ENCODE results near the gene GPC3.

Gene GPC3

GRCh38 chrX:133968109-133968508 lies 17.3 kb downstream of the GPC3 start:
- no peak for DNase-seq (ENCODE audit: low spot score)

GRCh38 chrX:133966199-133966598 lies 19.2 kb downstream of the GPC3 start:
- no peak for DNase-seq (ENCODE audit: low spot score)

DNA sequence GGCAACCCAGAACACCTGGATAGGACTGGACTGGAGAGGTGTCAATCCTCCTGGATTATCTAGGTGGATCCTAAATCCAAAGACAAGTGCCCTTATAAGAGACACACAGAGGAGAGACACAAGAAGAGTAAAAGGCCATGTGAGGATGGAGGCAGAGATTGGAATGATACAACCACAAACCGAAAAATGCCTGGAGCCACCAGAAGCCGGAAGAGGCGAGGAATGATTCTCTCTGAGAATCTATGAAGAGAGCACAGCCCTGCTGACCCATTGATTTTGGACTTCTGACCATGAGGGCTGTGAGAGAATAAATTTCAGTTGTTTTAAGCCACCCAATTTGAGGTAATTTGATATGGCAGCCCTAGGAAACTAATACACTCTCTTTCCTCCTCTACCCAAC lies 20.1 kb downstream of the GPC3 start:
- DNase-seq (ENCODE audit: low spot score): no peak

DNA sequence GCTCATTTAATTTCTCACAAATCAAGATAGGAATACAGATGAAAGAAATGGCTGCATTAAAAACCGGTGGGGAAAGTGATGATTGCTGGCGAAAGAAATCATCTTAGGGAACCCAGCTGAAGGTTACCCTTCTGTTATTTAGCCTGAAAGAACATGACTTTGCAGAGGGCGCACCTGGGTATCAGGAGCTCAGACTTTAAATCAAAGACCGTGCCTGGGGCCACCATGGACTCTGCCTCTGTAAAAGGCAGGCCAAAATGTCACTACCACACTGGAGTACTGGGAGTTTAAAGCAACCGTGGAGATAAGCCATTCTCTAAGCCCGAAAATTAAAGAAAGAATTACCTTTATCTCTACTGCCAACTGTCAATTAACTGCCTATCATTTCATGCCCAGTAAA lies 24.3 kb downstream of the GPC3 start:
- no peak for DNase-seq (ENCODE audit: low spot score)

- DNase-seq (ENCODE audit: low spot score): no peak
These were observed 25.4 kb downstream of the GPC3 start for GRCh38 chrX:133959972-133960371.

DNA sequence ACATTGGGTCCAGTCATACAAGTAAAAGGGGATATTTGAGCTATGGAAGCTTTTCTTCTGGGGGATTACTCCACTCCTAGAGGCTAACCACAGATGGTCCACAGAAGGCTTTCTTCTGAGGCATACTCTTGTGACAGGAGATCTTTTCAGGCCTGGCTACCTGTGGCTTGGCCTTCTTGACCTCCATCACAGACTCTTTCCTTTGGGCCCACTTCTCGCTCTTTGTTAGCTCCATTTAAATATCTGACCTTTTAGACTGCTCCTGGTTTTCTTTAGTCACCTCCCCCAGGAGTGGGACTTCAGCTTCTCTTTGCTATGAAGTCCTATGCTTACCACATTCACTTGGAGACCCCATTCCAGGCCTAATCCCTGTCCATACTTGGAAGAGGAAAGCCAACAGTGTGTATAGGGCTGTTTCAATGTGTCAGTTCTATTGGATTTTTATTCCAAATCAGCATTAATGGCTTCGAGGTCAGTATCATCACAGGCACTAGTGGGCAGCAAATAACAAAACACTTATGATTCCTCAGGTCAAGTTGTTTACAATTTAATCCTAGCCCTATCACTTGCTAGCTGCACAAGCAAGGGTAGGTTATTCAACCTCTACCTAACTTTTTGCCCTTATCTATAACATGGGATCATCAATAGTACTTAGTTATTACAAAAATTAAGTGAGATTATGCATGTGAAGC lies 26.3 kb downstream of the GPC3 start:
- no peak for DNase-seq (ENCODE audit: low spot score)

DNA sequence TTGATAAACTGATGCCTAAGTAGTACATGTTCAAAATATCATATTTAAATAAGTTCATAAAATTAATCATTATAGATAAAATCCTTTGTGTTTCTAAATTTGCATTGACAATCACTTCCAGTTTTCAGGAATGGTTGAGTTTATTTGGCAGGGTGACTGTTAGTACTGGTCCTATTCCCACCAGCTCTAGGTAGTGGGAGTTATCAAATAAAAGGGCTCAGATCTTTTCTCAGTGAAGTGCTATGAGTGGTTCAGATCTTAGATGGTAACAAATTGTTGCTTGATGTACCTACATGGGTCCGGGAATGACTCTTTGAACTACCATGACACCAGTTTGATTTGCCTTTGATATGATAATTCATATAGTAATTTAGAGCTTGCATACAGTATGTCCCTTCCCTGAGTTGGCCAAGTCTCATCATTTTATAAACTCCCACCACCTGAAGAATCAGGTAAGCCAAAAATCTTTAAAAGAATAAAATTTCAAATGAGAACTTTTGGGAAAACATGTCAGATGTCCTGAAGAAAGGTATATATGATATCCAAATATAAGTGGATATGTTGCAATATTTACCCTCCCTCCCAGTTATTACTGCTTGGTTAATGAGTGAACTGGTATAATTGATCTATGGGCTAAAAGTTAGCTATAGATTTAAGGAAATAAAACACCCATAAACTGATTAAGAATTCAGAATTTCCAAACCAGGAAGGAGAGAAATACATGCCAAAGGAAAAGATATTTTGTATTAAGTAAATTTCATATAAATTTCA lies 28.6 kb downstream of the GPC3 start:
- DNase-seq (ENCODE audit: low spot score): no peak

DNA sequence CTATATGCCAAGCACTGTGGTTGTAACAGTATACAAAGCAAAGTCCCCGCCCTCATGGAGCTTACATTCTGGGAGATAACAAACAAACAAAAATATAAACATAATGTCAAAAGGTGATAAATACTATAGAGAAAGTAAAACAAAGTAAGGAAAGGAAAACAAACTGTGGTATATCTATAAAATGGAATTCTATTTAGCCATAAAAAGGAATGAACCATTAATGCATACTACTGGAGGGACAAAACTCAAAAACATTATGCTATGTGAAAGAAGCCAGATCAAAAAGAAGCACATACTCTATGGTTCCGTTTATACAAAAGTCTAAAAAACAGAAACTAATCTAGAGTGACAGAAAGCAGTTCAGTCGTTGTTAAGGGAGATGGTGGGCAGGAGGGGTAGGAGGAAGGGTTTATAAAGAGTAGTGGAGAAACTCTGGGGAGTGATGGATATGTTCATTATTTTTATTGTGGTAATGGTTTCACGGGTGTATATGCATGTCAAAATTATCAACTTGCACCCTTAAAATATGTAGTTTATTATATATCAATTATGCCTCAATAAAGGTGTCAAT lies 31.5 kb downstream of the GPC3 start:
- DNase-seq (ENCODE audit: low spot score): no peak

GRCh38 chrX:133953078-133953477 lies 32.3 kb downstream of the GPC3 start:
- no peak for DNase-seq (ENCODE audit: low spot score)

DNA sequence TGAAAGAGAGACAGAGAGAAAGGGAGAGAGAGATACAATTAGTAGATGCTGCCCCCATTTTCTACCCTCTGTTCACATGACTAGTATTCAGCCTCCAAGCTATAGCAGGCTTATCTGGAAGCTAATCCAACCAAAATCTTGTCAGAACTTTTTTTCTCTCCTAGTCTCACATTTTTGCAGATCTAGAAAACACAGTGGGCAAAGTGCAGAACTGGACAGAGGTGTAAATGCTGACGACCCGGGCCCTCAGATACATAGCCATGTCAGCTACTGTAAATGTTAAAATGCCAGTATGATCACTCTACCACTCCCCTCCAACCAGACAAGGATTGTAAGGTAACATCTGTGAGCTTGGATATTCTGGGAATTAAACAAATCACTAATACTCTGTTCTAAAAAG lies 34.3 kb downstream of the GPC3 start:
- no peak for DNase-seq (ENCODE audit: low spot score)

GRCh38 chrX:133950214-133950613 lies 35.2 kb downstream of the GPC3 start:
- no peak for DNase-seq (ENCODE audit: low spot score)

DNA sequence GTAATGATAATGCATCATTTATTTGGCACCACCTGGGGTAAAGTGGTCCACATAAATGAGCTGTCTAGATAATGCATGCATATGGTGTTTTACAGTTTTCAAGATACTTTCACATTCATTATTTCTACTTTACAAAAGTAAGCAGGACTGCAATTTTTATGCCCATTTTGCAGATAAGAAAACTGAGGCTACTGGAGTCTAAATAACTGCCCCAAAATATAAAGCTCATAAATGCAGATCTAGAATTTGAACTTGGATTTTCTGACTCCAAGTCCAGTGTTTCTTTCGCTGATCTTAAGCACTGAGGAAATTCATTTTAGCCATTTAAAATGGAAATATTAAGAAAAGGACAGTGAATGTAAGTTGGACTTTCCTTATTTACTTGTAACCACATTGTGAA lies 36.5 kb downstream of the GPC3 start:
- DNase-seq (ENCODE audit: low spot score): no peak

GRCh38 chrX:133947996-133948395 lies 37.4 kb downstream of the GPC3 start:
- DNase-seq (ENCODE audit: low spot score): no peak

DNA sequence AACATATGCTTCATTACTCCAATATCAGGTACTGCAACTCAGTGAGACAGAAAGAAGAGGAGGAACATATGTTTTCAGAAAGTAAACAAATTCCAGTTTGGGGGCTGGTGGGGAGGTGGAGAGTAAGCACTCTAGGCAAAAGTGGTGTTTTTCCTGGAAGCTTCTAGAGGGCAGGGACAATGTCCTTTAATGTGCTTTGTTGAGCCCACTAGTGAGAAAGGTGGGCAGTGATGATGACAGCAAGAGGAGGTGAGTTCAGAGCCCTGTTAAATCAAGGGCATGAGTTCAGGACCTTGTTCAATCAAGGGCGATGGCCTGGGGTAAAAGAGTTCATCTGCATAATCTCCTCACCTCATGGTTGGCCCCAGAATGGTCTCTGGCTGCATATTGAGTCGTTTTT lies 38.4 kb downstream of the GPC3 start:
- no peak for DNase-seq (ENCODE audit: low spot score)

DNA sequence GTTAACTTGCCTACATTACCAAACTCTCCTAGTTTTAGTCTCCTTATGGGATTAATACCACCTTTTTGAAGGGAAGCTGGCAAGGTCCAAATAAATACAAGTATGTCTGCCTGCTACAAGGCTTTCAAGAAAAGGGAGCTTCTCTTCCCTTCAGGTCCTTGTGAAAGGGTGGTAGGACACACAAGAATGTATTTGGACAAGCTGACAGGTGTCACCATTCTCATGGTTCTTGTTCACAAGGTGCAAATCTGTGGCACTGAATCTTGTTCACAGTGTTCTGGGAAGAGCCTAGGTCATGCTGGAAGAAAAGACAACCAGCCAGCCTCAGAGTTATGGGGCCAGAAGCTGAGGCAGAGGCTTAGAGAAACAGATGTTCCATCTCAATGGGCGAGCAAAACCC lies 41.9 kb downstream of the GPC3 start:
- no peak for DNase-seq (ENCODE audit: low spot score)

- no peak for DNase-seq (ENCODE audit: low spot score)
These were observed 45.6 kb downstream of the GPC3 start for GRCh38 chrX:133939655-133940302.

- DNase-seq (ENCODE audit: low spot score): no peak
These were observed 46.9 kb downstream of the GPC3 start for GRCh38 chrX:133938530-133938929.

DNA sequence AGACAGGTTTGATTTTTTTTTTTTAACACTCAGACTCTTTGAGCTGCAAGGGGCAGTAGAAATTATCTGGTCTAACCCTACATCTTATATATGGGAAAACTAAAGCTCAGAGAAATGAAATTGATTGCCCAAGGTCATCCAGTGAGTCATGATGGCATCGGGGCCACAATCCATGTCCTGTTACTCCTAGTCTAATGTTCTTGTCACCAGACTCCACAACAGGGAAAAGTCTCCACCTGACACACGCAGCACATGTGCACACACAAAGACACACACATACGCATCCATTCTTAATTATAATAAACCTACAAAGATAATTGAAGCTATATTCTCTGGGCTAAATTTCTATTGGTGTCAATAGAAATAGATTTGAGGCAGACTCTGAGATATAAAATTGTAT lies 48.4 kb downstream of the GPC3 start:
- no peak for DNase-seq (ENCODE audit: low spot score)

GRCh38 chrX:133935076-133935475 lies 50.3 kb downstream of the GPC3 start:
- DNase-seq (ENCODE audit: low spot score): no peak

DNA sequence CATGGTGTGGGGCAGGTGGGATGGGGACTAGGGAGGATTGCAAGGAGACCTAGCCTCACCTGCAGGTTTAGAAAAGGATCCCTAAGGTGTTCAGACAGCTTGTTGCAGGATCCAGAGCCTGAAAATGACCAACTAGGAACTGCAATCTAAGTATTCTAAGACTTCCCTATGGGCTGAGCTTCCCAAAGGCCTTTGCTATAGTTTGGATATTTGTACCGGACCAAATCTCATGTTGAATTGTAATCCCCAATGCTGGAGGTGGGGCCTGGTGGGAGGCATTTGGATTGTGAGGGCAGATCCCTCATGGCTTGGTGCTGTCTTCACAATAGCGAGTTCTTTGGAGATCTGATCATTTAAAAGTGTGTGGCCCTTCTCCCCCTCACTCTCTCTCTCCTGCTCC lies 52.1 kb downstream of the GPC3 start:
- no peak for DNase-seq (ENCODE audit: low spot score)

- no peak for DNase-seq (ENCODE audit: low spot score)
These were observed 55.4 kb downstream of the GPC3 start for GRCh38 chrX:133929836-133930464.

GRCh38 chrX:133928365-133928764 lies 57.0 kb downstream of the GPC3 start:
- DNase-seq (ENCODE audit: low spot score): no peak

DNA sequence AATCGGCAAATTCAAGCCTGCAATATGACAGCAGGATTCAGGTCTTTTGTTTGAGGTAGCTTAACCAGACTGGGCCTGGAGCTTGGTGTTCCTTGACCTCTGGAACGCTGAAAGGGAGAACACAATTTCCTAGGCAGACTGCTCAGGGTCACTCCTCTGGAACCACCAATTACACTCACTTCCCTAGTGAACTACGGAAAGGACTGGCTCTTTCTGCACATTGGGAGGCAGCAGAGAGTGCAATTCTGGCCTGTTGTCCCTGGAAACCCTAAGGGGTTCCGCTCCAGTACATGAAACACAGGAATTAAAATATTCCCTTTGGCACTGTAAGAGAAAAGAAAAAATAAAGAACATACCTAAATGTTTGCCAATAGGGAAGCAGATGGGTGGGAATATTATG lies 58.6 kb downstream of the GPC3 start:
- no peak for DNase-seq (ENCODE audit: low spot score)

Measured in hepatic stellate cell (primary cell).